Stimulated activated CD4-positive, alpha-beta T cell treated with anti-CD3 and anti-CD28 coated beads, TNF-alpha, amount 100 ng/mL, for 1 hour (primary cell): ENCODE measurements around the gene CDK1.

Experiments used
- DNase-seq, 3 donors: peaks; one replicate each; pipeline ENCODE4 v3.0.0-alpha.2; 2020; ENCODE audit warnings: low read depth in 3 of 3, low spot score in 1 of 3

Gene CDK1

GRCh38 chr10:60778214-60778970 is at the start of gene CDK1:
Gene CDK1, plus strand, starts transcription at chr10:60778478. Its CDS starts 1,688 bp downstream, at chr10:60780166.
- peak; percentile 85 to 89 (median 86) for DNase-seq

GRCh38 chr10:60729106-60729505 is 49.2 kb upstream of the CDK1 start:
- no peak for DNase-seq

GRCh38 chr10:60731134-60731885 is 47.0 kb upstream of the CDK1 start:
- no peak for DNase-seq

- peak in 1 of 3 donors; percentile 2 for DNase-seq
Observed at GRCh38 chr10:60732198-60732806, 46.0 kb upstream of the CDK1 start.

GRCh38 chr10:60732807-60733516 is 45.3 kb upstream of the CDK1 start:
- DNase-seq = peak in 2 of 3 donors; percentile 9 to 24

DNA sequence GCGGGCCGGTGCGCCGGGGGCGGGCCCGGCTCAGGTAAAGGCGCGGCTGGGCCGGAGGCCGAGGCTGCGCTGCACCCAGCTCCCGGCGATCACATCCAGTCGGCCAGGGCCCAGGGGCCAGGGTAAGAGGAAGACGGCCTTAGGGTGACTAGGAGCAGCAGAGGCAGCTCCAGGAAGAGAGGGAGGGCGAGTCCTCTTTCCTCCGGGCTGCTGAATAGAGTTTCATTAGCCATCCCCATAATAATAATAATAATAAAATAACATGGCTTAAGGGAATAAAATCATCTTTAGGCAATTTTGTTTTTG is 44.8 kb upstream of the CDK1 start:
- no peak for DNase-seq

- DNase-seq = no peak
Observed at GRCh38 chr10:60733826-60734225, 44.5 kb upstream of the CDK1 start.

GRCh38 chr10:60734226-60734625 is 44.1 kb upstream of the CDK1 start:
- DNase-seq = no peak

DNA sequence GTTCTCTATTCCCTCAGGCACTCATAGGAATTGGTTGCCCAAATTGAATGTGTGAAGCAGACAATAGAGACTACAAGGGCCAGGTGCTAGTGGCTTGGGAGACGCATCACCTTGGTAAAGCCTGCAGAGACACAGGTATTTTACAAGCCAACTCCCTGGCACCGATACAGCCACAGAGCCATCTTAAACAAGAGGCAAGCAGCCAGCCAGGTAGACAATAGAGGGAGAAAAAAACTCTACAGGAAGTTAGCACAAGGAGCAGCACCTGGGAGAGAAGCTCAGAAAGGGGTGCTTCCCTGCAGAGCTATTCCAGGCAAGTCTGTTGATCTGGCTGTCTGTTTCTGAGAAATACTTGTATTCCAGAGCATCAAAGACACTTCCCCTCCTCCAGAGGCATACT is 43.0 kb upstream of the CDK1 start:
- DNase-seq = no peak

GRCh38 chr10:60737242-60737641 is 41.0 kb upstream of the CDK1 start:
- DNase-seq = no peak

DNA sequence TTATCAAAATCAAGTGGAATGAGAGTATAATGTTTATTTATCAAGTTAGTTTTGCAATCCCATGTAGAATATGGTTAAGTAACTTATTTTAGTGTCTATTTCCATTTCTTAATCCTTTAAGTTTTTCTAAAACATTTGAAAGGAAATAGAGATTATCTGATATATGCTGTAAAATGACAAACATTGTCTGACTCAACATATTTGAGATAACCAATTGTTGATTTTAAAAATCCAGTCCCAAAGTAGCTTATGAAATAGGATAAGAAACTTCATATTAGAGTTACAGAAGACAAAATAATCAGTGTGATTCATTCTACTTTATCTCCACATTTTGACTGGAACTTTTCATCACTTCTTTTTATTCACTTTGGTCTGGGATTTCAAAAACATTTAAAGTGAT is 38.7 kb upstream of the CDK1 start:
- no peak for DNase-seq

- DNase-seq = no peak
Observed at GRCh38 chr10:60742512-60742911, 35.8 kb upstream of the CDK1 start.

DNA sequence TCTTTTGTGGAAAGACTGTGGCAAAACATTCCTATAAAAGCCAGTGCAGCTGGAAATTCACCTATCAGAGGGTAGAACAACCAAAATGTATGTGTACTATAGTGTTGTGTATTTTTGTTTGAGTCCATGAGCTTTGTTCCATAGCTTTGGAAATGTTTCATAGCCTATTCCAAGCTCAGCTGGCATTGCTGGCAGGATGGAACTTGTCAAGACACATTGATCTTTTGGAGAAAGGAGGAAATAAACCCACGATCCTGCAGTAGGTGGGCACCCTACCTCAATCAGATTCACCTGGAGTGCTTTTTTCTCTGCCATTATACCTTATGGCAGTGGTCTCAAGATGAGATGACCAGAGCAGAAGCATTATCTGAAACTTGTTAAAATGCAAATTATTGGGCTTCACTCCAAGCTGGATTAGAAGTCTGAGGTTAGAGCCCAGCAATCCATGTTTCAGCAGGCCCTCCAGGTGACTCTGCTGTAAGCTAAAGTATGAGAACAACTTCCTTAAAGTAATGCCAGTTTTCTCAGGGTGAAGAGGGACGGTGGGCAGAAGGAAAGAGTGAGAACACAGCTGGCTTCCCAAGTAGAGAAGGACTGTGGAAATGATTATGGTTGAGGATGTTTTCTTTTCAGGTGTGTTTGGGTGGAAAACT is 30.3 kb upstream of the CDK1 start:
- DNase-seq = no peak

DNA sequence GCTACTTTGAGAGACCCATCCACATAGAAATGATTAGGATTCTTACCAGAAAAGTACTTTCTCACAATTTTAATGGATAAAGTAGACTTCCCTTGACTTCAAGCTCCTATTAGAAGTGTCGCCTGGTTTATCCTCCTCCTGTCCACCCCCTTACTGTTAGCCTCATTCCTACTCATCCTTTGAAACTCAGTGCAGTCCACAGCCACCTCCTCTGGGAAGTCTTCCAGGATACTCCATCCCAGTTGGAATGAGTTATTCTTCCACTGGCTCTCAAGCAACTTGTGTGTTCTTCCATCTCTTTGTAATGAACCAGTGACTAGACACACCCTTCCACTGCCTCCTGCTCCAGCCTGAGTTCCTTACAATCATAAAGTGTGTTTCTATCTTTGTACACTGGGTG is 25.1 kb upstream of the CDK1 start:
- DNase-seq = no peak

- DNase-seq = no peak
Observed at GRCh38 chr10:60753817-60754216, 24.5 kb upstream of the CDK1 start.

DNA sequence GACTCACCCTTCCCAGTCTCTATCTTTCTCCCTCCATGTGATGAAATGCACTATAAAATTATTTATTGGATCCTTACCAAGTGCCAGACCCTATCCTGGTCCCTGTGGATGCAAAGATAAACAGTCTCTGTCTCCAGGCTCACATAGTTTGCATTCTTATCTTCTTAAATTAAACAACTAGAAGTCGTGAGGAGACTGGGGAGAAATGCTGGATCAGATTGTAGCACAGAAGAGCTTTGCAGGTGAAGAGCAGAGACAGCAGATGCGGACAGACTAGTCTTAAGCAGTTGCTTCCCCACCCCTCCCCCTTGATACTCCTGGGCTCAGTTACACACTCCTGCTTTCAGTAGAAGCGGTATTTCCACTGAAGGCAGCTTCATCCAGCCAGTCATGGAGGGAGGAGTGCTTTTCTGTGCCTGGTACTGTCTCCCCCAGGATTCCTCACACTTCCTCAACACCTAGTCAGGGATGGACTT is 20.8 kb upstream of the CDK1 start:
- no peak for DNase-seq

DNA sequence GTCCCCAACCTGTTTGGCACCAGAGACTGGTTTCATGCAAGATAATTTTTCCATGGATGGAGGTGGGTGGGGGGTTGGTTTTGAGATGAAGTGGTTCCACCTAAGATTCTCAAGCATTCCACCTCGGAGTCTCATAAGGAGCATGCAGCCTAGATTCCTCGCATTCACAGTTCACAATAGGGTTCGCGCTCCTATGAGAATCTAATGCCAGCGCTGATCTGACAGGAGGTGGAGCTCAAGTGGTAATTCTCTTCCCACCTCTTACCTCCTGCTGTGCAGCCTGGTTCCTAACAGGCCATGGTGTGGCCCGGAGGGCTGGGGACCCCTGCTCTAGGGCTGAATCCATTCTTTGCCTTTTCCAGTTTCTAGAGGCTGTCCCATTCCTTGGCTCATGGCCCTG is 19.1 kb upstream of the CDK1 start:
- DNase-seq = no peak

GRCh38 chr10:60760711-60761210 is 17.5 kb upstream of the CDK1 start:
- DNase-seq = no peak

DNA sequence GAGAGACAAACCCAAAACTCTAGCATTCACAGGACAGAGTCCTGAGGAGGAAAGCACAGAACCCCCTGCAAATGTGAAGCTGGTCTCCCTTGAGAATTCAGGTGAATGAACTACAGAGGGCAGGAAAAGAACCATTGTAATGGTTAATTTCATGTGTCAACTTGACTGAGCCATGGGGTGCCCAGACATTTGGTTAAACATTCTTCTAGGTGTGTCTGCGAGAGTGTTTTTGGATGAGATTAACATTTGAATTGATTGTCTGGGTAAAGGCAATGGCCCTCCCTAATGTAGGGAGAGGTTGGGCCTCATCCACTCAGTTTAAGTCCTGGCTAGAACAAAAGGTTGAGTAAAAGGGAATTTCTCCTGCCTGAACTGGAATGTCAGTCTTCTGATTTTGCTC is 15.7 kb upstream of the CDK1 start:
- no peak for DNase-seq

DNA sequence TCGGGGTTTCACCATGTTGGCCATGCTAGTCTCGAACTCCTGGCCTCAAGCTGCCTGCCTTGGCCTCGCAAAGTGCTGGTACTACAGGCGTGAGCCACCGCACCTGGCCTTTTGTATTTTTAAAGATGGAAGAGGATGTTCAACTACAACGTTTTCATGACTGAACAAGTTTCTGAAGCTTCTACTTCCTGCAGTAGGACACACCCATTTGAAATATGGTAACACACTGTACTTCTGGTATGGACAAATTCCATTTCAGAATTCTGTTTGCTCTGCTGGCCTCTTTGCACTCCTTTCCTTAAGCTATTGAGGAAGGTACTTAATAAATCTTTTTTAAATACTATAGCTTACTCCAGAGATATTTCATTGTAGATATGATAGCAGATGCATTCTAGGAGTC is 10.9 kb upstream of the CDK1 start:
- DNase-seq = no peak

GRCh38 chr10:60769406-60769805 is 8.9 kb upstream of the CDK1 start:
- no peak for DNase-seq
